Esophagus muscularis mucosa (tissue), 3 donors: Measurements from ENCODE around the gene GNPTG.

Source experiments
- CTCF ChIP-seq, 3 experiments: fragments of 200-600 bp in 2 of 3; fragments of 450-650 bp in 1 of 3; sonication (generic) in 2 of 3; IDR thresholded peaks; one replicate each; pipeline ENCODE4 v1.5.1; 2017 to 2019; ENCODE audit warnings: antibody characterized with exemption in 3 of 3, mild to moderate bottlenecking in 2 of 3, moderate library complexity in 1 of 3
- EP300 ChIP-seq: sonication (generic); formaldehyde crosslinking; IDR thresholded peaks from one replicate; pipeline ENCODE4 v1.6.1; 2017; ENCODE audit warnings: antibody characterized with exemption

GRCh38 chr16:1361685-1362360, 10.1 kb downstream of the GNPTG start:
- TF ChIP-seq CTCF (IDR thresholded peaks at IDR 0.05) (no peak), EP300 (no peak)
